ENCODE results near the gene VWA5B1.

Gene VWA5B1

DNA sequence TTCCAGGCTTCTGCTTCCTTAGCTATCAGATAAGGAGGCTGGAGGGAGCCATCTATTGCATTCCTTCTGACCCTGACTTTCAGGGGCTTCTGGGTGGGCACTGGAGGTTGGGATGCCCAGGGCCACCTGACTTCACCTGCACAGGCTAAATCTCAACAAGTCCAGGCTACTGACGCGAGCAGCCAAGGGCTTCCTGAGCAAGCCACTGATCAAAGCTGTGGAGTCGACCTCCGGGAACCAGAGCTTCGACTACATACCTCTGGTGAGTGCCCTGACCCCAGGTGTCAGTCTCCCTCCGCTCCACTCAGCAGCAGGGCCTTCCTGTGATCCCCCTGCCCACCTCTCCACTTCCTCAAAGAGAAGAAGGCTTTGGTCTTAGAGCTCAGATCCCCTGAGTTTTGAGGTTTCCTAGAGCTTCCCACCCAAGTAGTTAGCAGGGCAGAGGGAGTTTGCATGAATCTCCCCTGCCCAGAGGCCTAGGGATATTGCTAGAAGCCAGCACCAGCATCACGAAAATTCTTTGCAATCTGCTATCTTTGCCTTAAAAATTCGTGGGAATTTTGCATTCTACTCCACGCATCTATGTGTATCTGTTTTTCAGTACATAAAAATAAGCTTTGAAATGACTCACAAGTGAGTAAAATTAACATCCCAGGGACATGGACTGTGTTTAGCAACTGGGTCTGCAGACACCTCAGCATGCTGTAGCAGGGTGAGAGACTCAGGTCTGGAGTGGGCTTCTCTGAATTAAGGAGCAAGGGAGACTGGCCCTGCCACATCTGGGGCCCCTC, 61.4 kb downstream of the VWA5B1 start:
- DNase-seq (ENCODE audit: low read depth) = no peak
- TF ChIP-seq, protein P1, sequence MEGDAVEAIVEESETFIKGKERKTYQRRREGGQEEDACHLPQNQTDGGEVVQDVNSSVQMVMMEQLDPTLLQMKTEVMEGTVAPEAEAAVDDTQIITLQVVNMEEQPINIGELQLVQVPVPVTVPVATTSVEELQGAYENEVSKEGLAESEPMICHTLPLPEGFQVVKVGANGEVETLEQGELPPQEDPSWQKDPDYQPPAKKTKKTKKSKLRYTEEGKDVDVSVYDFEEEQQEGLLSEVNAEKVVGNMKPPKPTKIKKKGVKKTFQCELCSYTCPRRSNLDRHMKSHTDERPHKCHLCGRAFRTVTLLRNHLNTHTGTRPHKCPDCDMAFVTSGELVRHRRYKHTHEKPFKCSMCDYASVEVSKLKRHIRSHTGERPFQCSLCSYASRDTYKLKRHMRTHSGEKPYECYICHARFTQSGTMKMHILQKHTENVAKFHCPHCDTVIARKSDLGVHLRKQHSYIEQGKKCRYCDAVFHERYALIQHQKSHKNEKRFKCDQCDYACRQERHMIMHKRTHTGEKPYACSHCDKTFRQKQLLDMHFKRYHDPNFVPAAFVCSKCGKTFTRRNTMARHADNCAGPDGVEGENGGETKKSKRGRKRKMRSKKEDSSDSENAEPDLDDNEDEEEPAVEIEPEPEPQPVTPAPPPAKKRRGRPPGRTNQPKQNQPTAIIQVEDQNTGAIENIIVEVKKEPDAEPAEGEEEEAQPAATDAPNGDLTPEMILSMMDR (IDR thresholded peaks at IDR 0.05; ENCODE audit: insufficient read depth, low read depth, low read length, missing control alignments) = no peak
- no peak overlapping the region for H3K4me3 ChIP-seq (ENCODE audit: low read length)

DNA sequence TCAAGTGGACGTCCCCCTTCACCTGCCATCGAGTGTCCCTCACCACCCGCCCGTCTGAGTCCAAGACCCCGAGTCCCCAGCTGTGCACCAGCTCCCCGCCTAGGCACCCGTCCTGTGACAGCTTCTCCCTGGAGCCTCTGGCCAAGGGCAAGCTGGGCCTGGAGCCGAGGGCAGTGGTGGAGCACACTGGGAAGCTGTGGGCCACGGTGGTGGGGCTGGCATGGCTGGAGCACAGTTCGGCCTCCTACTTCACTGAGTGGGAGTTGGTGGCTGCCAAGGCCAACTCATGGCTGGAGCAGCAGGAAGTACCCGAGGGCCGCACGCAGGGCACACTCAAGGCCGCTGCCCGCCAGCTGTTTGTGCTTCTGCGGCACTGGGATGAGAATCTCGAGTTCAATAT, 63.2 kb downstream of the VWA5B1 start:
- H3K4me3 ChIP-seq (ENCODE audit: low read length) = no peak overlapping the region
- no peak for DNase-seq (ENCODE audit: low read depth)
- TF ChIP-seq, protein P1 (IDR thresholded peaks at IDR 0.05; ENCODE audit: insufficient read depth, low read depth, low read length, missing control alignments) = no peak

DNA sequence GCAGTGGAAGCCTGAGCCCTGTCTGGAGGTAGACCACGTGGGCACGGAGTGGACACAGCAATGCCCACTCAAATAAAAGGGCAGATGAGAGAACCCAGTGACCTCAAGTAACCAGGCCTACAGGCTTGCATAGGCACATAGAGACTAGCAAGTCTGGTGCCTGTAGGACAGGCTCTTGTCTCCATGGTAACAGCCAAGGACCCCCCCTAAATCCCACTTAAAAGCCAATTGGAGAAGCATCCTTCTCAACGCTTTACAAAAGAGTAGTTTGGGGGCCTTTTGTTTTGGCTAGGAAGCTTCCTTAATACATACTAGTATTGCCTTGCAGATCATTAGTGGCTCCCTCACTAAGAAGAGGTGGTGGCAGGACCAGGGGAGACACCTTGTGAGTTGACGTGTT, 63.9 kb downstream of the VWA5B1 start:
- no peak for DNase-seq (ENCODE audit: low read depth)
- TF ChIP-seq, protein P1 (IDR thresholded peaks at IDR 0.05; ENCODE audit: insufficient read depth, low read depth, low read length, missing control alignments) = no peak
- H3K4me3 ChIP-seq (ENCODE audit: low read length) = no peak overlapping the region

DNA sequence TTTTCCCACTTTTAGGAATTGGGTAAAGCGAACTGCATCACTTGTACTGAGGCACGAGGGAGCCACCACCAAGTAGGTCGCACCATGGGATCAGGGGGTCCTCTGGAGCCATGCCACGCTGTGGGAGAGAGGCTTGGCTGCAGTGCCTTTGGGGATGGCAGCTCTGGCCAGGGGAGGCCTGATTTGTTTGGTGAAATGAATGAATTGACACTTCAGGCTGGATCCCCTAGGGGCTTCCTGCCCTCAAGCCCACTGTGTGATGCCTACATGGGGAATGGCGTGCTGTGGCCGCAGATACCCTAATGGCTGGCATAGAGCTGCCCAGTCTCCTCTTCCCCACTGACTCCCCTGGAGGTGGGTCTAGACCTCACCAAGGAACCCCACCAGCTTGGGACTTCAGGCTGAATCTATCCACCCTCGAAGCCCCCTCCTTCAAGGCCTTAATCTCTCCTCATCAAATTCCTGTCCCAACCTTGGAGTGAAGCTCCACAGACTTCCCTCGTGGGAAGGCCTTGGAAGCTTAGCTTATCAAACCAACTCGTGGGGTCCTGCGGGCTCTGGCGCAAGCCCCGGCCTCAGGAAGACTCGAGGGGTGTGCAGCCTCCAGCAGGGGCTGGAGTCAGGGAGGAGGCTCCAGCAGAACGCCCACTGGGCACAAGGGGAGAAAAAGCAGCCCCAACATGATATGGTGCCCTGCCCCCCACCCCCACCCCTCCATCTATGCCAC, 64.6 kb downstream of the VWA5B1 start:
- TF ChIP-seq, protein P1 (IDR thresholded peaks at IDR 0.05; ENCODE audit: insufficient read depth, low read depth, low read length, missing control alignments) = no peak
- no peak for DNase-seq (ENCODE audit: low read depth)
- H3K4me3 ChIP-seq (ENCODE audit: low read length) = no peak overlapping the region

DNA sequence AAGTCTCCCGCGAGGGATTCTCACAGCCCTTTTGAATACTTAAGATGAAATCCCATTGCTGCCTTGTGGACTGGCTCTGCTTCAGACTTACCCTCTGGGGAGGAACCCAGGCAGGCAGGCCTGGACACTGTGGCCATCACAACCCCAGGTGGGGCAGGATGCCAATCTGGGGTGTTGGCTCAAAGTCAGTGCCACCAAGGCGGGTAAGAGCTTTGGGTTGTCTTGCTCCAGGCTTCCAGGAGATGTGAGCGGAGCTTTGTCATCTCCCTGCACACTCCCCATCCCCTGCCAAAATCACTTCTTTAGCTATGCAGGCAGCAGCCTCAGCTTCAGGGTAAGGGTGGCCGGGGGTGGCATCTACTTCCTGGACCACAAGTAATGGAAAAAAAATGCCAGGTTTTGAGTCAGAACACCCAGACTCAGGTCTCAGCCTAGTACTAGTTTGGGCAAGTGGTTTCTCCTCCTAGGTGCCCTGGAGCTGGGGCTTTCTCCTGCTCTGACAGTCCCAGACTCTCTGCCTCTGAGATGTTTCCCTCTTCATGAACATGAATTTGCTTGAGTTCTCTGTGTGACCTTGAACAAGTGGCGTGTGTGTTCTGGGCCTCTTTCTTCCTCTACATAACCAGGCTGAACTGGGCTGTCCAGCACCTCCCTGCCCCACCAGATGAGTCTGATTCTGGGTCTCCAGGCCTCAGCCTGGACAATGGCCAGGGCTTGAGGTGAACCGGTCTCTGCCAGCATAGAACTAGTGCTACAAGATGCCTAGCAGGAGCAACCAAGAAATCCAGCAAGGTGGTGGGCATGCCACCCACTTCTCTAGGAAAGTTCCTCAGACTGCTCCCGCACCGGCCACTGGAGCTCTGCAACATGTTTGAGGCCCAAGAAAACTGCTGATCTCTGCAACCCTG, 65.4 kb downstream of the VWA5B1 start:
- peak; percentile 87 for DNase-seq (ENCODE audit: low read depth)
- TF ChIP-seq, protein P1 (IDR thresholded peaks at IDR 0.05; ENCODE audit: insufficient read depth, low read depth, low read length, missing control alignments) = no peak
- no peak overlapping the region for H3K4me3 ChIP-seq (ENCODE audit: low read length)

DNA sequence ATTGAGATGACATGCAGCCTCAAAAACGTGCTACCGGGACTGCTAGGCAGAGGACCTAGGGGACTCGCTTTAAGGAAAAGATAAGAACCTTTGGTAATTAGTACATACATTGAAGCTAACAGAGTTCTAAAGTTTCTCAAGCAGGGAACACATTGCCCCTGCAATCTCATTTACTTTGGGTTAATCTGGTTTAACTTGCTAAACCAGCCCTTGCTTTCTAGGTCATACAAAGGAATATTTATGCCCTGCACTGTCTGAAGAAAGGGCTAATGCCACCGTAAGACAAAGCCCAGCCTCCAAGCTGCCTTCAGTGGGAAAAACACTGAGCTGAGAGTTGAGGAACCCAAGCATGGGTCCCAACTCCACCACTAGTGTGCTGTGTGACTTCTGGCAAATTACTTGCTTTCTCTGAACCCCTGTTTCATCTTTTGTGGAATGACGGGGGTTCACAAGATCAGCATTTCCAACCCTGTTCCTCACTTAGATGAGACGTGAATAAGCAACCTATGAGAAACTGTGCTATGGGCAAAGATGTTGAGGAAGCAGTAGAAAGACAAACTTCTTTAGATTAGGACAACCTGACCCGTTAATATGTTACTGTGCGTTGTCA, 66.3 kb downstream of the VWA5B1 start:
- TF ChIP-seq, protein P1 (IDR thresholded peaks at IDR 0.05; ENCODE audit: insufficient read depth, low read depth, low read length, missing control alignments) = no peak
- no peak overlapping the region for H3K4me3 ChIP-seq (ENCODE audit: low read length)
- peak; percentile 66 for DNase-seq (ENCODE audit: low read depth)

All from epithelial cell of esophagus (primary cell).